Inflammatory macrophage treated with lipopolysaccharide for 1 hour (primary cell): ENCODE measurements around the gene MEGF11.

Experiments
- DNase-seq, 2 donors: peaks; one replicate each; pipeline ENCODE4 v3.0.0-alpha.2; 2020 to 2022

MEGF11 gene

DNA sequence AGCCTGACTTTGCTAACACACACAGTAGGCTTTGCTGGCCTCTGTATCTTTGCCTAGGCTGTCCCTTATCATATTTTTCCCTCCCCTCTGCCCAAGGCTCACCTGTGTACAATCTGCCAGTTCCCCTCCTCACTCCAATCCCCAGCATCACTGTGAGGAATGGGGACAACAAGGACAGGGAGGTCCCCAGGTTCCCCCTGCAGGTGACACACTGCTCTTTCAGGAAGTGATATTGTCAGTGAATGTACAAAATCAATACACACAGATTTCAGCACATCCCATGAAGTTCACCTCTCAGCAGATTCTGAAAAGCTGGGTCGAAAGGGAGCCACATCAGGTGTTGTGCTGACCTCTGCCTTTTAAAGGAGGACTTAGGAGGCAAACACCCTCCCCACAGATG, 206.8 kb downstream of the MEGF11 start:
- DNase-seq, result no peak

DNA sequence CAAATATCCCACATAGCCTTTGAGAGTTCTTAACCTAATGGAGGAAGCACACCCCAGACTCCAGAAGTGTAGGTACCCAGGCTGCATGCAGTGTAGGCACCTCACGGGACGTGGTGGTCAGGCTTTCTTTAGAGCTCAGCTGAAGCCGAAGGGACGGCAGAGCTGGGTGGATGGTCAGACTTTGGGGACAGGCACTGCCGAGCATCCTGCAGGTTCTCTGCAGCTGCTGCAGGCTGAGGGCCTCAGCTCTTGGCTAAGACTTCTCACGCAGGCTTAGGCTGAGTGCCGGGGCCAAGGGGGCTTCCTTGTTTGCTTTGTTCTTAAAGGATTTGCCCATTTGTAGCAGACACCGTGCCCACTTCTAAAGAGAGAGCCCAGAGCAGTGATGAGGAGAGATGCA, 207.2 kb downstream of the MEGF11 start:
- DNase-seq, result no peak

- no peak for DNase-seq
These were observed 208.0 kb downstream of the MEGF11 start for GRCh38 chr15:66045542-66045941.

DNA sequence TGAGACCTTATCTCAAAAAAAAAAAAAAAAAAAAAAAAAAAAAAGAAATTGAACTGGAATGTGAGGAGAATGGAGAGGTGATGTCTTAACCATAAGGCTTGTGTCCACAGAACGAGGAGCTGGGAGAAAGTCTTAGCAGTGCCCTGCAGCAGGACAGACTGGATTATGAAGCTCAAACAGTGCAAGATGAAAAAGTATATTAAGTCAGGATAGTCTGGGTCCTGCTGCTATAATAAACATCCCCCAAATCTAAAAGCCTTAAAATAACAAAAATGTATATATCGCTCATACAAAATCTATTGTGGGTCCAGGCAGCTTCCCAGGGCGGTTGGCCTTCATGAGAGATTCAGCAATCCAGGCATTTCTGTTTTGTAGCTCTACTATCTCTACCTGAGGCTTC, 208.7 kb downstream of the MEGF11 start:
- no peak for DNase-seq

- DNase-seq, result no peak
These were observed 210.3 kb downstream of the MEGF11 start for GRCh38 chr15:66043264-66043663.

GRCh38 chr15:66042624-66043023, 210.9 kb downstream of the MEGF11 start:
- DNase-seq, result no peak

GRCh38 chr15:66041276-66041675, 212.3 kb downstream of the MEGF11 start:
- DNase-seq, result no peak

DNA sequence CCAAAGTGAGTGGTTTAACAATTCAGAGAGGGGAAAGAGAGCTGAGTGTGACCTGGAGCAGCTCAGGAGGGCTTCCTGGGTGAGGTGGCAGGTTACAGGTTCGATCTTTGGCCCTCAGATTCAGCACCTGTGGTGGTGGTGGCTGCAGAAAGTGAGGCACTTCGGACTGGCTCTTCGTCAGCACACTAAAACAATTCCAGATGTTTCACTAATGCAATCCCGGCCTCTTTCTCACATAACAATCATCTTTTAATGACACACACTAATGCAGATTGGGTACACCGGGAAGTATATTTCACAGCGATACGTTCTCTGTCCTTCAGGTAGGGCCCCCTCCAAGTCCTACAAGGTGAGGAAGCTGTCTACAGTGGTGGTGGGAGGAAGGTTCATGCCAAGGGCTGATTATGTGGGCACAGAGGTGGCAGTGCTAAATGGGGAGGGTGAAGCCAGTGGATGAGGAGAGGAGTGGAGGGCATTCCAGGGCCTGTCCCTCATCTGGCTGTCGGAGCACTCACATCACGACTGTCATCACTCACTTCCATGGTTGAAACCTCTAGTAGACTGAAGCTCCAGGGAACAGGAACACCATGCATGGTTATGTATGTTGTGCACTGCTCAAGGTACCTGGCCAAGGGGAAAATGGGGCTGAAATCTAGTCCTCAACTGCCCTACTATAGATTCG, 213.2 kb downstream of the MEGF11 start:
- DNase-seq, result no peak

GRCh38 chr15:66039117-66039871, 214.3 kb downstream of the MEGF11 start:
- no peak for DNase-seq

DNA sequence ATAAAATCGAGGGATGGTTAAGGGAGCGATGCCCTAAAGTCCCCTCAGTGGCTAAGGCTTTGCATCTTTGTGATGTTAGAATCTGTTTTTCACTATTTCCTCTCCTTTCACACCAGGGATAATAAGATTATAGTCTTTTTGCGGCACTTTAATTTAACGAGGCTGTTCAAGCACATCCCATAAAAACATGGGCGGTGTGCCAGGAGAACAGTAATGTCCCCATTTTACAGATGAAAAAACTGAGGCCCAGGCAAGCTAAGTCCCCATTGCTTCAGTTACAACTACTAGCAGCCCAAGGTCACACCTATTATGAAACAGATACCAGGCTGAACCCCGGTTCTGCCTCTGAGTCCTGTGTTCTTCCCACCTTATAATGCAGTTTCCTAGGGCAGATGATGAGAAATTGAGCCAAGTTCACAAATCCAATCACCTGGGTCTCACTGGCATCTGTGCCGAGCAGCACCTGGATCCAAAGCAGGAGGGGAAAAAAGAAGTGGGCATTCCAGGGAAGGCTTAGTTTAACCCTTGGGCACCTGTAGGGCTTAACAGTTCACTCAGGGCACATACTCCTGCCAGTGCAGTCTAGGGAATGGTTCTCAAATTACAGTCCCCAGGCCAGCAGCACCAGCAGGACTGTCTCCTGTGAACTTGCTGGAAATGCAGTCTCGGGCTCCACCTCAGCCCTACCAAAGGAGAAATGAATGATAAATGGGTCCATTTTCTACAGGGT, 215.0 kb downstream of the MEGF11 start:
- DNase-seq, result no peak

DNA sequence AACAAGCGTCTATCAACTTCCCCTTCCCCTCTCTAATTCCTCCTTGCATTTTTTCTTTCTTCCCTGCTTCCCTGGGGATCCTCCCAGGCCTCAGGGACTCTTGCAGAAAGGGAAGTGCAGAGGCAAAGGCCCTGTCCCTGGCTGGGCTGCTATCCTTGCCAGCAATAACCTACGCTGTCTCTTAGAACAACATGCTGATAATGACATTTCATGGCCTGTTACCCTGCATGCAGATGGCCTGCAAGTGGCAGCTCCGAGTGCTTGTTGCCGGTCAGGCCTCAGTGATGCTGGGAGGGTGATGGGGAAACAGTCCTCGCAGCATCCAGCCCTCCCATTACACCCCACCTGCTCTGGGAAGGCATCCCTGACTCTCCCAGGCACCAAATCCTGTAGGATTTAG, 216.7 kb downstream of the MEGF11 start:
- no peak for DNase-seq

- DNase-seq, result no peak
These were observed 217.6 kb downstream of the MEGF11 start for GRCh38 chr15:66035901-66036300.

DNA sequence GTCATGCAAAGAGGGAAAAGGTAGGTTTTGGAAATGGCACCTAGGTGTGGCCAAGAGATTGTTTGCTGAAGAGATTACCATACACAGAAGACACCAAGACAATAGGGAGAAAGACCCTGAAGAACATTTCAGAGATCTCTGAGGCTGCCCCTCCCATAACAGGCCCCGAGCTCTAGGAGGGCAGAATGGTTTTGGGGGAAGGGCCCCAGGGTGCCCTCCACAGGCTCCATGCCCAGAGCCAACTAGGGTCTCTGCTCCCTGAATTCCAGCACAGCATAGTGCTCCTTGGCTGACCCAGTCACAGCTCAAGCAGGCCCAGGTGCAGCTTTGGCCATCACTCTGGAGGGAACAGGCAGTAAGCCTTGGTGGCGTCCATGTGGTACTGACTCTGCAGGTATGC, 220.4 kb downstream of the MEGF11 start:
- DNase-seq, result no peak

- DNase-seq, result no peak
These were observed 221.5 kb downstream of the MEGF11 start for GRCh38 chr15:66032006-66032405.

- no peak for DNase-seq
These were observed 222.9 kb downstream of the MEGF11 start for GRCh38 chr15:66030650-66031049.

GRCh38 chr15:66029650-66030049, 223.9 kb downstream of the MEGF11 start:
- DNase-seq, result no peak

DNA sequence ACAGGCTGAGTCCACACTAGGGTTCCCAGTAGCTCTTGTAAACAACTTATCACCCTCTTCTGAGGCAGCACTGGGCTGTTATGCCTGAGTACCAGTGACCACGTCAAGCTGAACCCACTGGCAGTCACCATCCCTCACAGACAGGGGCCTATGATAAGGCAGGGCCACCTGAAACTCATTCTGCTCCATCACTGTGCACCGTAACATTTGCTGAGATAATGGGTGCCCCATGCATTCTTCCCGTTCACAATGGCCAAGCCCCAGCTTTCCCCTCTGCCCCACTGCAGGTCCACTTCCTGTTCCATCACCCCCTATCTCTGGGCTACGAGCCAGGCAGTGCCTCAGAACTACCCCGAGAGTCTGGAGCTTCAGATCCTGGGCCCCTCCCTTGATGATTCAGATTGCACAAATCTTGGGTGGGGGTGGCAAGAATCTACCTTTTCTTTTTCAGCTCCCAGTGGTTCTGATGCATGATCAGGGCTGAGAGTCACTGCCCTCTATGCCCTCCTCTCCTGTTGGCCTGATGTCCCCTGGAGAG, 226.2 kb downstream of the MEGF11 start:
- no peak for DNase-seq

DNA sequence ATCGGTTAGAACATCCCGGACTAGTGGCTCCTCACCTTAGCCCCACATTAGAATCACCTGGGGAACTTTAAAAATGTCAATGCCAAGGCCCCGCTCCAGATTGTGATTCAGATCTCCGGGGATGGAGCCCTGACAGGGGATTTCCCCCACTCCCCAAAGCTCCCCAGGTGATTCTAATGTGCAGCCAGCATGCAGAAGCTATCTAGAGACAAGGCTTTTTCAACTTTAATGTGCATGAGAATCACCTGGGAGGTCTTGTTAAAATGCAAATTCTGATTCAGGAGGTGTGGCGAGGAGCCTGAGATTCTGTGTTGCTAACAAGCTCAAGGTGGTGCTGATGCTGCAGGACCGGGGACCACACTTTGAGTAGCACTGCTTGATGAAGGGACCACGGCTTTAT, 227.6 kb downstream of the MEGF11 start:
- no peak for DNase-seq

DNA sequence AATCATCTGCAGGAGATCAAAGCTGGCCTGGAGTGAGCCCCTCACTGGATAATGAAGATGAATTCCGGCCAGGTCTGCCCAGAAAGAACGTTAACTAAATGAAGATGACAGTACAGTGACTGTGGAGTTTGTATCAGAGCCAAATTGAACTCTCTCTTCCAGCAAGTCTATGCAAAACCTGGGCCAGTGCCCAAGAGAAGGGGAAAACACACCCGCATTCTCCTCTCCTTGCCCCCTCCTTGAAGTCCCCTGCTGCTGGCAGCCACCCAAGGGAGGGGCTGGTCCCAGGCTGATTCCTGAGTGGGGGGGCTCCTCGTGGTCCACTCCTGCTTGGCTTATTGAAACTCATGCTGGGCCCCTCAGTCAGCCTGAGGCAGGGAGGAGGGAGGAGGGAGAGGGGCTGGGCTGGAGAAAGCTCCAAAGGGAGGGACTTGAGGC, 228.5 kb downstream of the MEGF11 start:
- no peak for DNase-seq

- DNase-seq, result no peak
These were observed 229.4 kb downstream of the MEGF11 start for GRCh38 chr15:66024116-66024515.

DNA sequence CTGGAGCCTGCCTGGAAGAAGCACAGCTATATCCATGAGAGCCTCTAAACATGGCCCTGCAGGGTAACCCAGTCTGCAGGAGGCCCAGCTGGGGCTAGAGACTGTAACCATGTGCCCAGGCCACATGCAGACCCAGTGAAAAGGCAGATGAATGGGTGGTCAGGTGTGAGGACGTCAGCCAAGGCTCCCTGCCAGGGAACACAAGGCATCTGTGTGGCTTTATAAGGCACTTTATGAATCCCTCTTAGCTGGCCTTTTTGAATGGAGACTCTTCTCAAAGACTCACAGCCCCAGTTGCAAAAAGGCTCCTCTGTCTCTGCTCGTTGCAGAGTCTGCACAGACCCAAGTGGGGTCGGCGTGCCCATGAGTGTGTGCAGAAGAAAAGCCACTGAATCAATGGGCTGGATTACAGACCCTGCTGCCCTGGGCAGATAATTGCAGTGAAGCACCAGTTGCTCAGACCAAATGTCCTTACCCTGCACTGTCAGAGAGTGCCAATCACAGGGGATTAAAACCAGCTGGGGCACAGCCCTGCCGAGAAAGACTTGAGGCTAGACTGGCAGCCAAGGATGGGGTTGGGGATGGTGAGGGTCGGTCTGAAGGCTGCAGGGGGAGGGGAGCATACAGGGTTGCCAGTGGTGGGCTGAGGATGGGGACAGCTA, 230.1 kb downstream of the MEGF11 start:
- no peak for DNase-seq

GRCh38 chr15:66022163-66022525, 231.4 kb downstream of the MEGF11 start:
- DNase-seq, result no peak

- no peak for DNase-seq
These were observed 231.9 kb downstream of the MEGF11 start for GRCh38 chr15:66021496-66022162.
